ENCODE measurements around the gene OSER1. TPM values are rescaled to one million over a fixed set of nuclear protein-coding genes. Genes with fewer than 3 reads are reported as not detected.

OSER1 gene
- total RNA-seq, 1 experiment from 2014 or later, result 79.7 TPM

- peaks cover 28% of the 10 kb centered on the region for H3K4me1 ChIP-seq
- ChIA-PET CTCF (no interaction called here), POLR2A (no interaction called here)
- no peaks in the 10 kb centered on the region for H3K27me3 ChIP-seq (replicated peaks; ENCODE audit: control insufficient read depth, insufficient read depth, low read length)
- Mint-ChIP-seq H3K9me3 (ENCODE audit: unreplicated experiment) (no peaks in the 10 kb centered on the region), H3K36me3 (ENCODE audit: insufficient read depth, unreplicated experiment) (peaks cover 88% of the 10 kb centered on the region), H3K4me1 (ENCODE audit: low read depth, unreplicated experiment) (peaks cover 35% of the 10 kb centered on the region), H3K4me3 (ENCODE audit: unreplicated experiment) (peak overlapping the region; percentile 95), H3K27me3 (ENCODE audit: insufficient read depth, unreplicated experiment) (no peaks in the 10 kb centered on the region), H3K27ac (ENCODE audit: unreplicated experiment) (peak overlapping the region; percentile 96)
- no peak for DNase-seq
- no peaks in the 10 kb centered on the region for H3K9me3 ChIP-seq
- no TSS peak for BruUV-seq (replicated peaks)
- peaks cover 6% of the 10 kb centered on the region for H3K36me3 ChIP-seq (ENCODE audit: control insufficient read depth, insufficient read depth, low read length)
- TF ChIP-seq CTCF (IDR thresholded peaks at IDR 0.05; ENCODE audit: insufficient read depth in 1 of 2, low read depth in 1 of 2, low read length in 1 of 2, severe bottlenecking in 1 of 2, unreplicated experiment in 1 of 2), result no peak
- H3K4me3 ChIP-seq (ENCODE audit: low read depth, low read length), result no peak overlapping the region
- intact Hi-C loops (cut with micrococcal nuclease; ENCODE audit: unreplicated experiment), result no loop called here
Observed at GRCh38 chr20:44207126-44207723, 3.3 kb downstream of the OSER1 start.

DNA sequence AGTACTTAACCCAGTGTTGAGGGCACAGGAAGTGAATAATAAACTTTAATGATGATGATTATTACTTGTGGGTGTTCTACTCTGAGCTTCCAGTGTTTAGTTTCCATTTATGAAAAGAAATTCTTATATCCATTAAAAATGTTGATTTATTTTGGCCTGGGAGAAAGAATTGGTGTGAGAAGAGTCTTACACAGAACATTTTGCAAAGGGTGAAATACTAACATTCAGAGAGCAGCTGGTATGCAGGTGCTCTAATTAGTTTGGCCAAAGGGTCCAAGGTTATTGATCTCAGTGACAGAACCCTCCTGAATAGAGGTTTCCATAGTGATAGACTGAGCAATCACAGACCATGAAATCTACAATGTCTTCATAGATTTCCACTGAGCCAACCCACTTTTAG, 4.4 kb downstream of the OSER1 start:
- CTCF ChIA-PET, result no interaction called here
- H3K36me3 ChIP-seq (ENCODE audit: control insufficient read depth, insufficient read depth, low read length), result peaks cover 6% of the 10 kb centered on the region
- intact Hi-C loops (cut with micrococcal nuclease; ENCODE audit: unreplicated experiment), result no loop called here
- Mint-ChIP-seq H3K27me3 (ENCODE audit: insufficient read depth, unreplicated experiment) (no peaks in the 10 kb centered on the region), H3K36me3 (ENCODE audit: insufficient read depth, unreplicated experiment) (peaks cover 97% of the 10 kb centered on the region), H3K27ac (ENCODE audit: unreplicated experiment) (no peak overlapping the region), H3K4me3 (ENCODE audit: unreplicated experiment) (no peak overlapping the region), H3K9me3 (ENCODE audit: unreplicated experiment) (no peaks in the 10 kb centered on the region), H3K4me1 (ENCODE audit: low read depth, unreplicated experiment) (peaks cover 35% of the 10 kb centered on the region)
- no peak overlapping the region for H3K4me3 ChIP-seq (ENCODE audit: low read depth, low read length)
- POLR2A ChIA-PET, result no interaction called here
- no peaks in the 10 kb centered on the region for H3K9me3 ChIP-seq
- TF ChIP-seq CTCF (IDR thresholded peaks at IDR 0.05; ENCODE audit: insufficient read depth in 1 of 2, low read depth in 1 of 2, low read length in 1 of 2, severe bottlenecking in 1 of 2, unreplicated experiment in 1 of 2), result no peak
- no peaks in the 10 kb centered on the region for H3K27me3 ChIP-seq (replicated peaks; ENCODE audit: control insufficient read depth, insufficient read depth, low read length)
- no TSS peak for BruUV-seq (replicated peaks)
- H3K4me1 ChIP-seq, result peaks cover 21% of the 10 kb centered on the region
- no peak for DNase-seq

DNA sequence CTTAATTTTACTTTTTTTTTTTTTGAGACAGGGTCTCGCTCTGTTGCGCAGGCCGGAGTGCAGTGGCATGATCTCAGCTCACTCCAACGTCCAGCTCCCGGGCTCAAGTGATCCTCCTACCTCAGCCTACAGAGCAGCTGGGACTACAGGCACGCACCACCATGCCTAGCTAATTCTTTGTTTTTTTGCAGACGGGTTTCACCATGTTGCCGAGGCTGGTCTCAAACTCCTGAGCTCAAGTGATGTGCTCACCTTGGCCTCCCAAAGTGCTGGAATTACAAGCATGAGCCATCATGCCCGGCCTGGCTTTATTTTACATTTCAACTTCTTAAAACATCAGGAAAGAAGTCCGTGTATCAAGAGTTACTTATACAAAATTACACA, 5.7 kb downstream of the OSER1 start:
- intact Hi-C loops (cut with micrococcal nuclease; ENCODE audit: unreplicated experiment), result no loop called here
- no peak for TF ChIP-seq CTCF (IDR thresholded peaks at IDR 0.05; ENCODE audit: insufficient read depth in 1 of 2, low read depth in 1 of 2, low read length in 1 of 2, severe bottlenecking in 1 of 2, unreplicated experiment in 1 of 2)
- Mint-ChIP-seq H3K9me3 (ENCODE audit: unreplicated experiment) (no peaks in the 10 kb centered on the region), H3K27me3 (ENCODE audit: insufficient read depth, unreplicated experiment) (no peaks in the 10 kb centered on the region), H3K36me3 (ENCODE audit: insufficient read depth, unreplicated experiment) (peaks cover 97% of the 10 kb centered on the region), H3K4me1 (ENCODE audit: low read depth, unreplicated experiment) (peaks cover 35% of the 10 kb centered on the region), H3K27ac (ENCODE audit: unreplicated experiment) (no peak overlapping the region), H3K4me3 (ENCODE audit: unreplicated experiment) (no peak overlapping the region)
- Histone ChIP-seq H3K4me3 (ENCODE audit: low read depth, low read length) (no peak overlapping the region), H3K27me3 (replicated peaks; ENCODE audit: control insufficient read depth, insufficient read depth, low read length) (no peaks in the 10 kb centered on the region), H3K9me3 (no peaks in the 10 kb centered on the region), H3K4me1 (peaks cover 21% of the 10 kb centered on the region), H3K36me3 (ENCODE audit: control insufficient read depth, insufficient read depth, low read length) (peaks cover 7% of the 10 kb centered on the region)
- ChIA-PET POLR2A (interaction anchor here (0.6 kb wide), 1 partner anchor 91 kb away, joined by 4 read pairs; no protein-coding TSS in a partner anchor), CTCF (interaction anchor here (1.0 kb wide), 1 partner anchor 14 kb away, joined by 3 read pairs; no protein-coding TSS in a partner anchor)
- DNase-seq, result peak in 1 of 2 experiments; percentile 35
- no TSS peak for BruUV-seq (replicated peaks)

All from Caco-2 (cell line).